NCI-H524 (cell line): ENCODE measurements around the gene MYCT1.
"Not testable (repeated sequence)": the region's sequence is repeated elsewhere in the genome, so short reads cannot be mapped to it uniquely, and the experiment has no call there.

Experiments
- DNase-seq, 2 experiments: peaks; one replicate each; lab custom pipeline; 2025; lab: John Stamatoyannopoulos, UW

The MYCT1 gene, protein sequence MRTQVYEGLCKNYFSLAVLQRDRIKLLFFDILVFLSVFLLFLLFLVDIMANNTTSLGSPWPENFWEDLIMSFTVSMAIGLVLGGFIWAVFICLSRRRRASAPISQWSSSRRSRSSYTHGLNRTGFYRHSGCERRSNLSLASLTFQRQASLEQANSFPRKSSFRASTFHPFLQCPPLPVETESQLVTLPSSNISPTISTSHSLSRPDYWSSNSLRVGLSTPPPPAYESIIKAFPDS

GRCh38 chr6:152697634-152698033, at the start of gene MYCT1:
TSS of gene MYCT1 (plus strand) at chr6:152697897. CDS start at chr6:152697903, 6 bp downstream.
- DNase-seq = no peak

GRCh38 chr6:152648105-152648504, 49.6 kb upstream of the MYCT1 start:
- no peak for DNase-seq

- DNase-seq = no peak
These were observed 45.7 kb upstream of the MYCT1 start for GRCh38 chr6:152651986-152652385.

DNA sequence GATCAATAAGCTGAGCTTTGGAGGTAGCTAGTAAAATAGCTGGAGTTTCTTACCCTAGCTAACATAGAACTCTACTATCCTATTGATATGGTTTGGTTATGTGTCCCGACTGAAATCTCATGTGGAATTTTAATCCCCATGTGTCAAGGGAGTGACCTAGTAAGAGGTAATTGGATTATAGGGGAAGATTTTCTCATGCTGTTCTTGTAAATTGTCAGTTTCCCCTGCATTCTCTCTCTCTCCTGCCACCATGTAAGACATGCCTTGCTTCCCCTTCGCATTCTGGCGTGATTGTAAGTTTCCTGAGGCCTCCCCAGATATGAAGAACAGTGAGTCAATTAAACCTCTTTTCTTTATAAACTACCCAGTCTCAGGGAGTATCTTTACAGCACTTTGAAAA, 35.9 kb upstream of the MYCT1 start:
- peak in 1 of 2 experiments; percentile 66 for DNase-seq

GRCh38 chr6:152669895-152670294, 27.8 kb upstream of the MYCT1 start:
- peak in 1 of 2 experiments; percentile 48 for DNase-seq

- DNase-seq = no peak
These were observed 26.5 kb upstream of the MYCT1 start for GRCh38 chr6:152671171-152671570.

GRCh38 chr6:152673236-152673635, 24.5 kb upstream of the MYCT1 start:
- no peak for DNase-seq

DNA sequence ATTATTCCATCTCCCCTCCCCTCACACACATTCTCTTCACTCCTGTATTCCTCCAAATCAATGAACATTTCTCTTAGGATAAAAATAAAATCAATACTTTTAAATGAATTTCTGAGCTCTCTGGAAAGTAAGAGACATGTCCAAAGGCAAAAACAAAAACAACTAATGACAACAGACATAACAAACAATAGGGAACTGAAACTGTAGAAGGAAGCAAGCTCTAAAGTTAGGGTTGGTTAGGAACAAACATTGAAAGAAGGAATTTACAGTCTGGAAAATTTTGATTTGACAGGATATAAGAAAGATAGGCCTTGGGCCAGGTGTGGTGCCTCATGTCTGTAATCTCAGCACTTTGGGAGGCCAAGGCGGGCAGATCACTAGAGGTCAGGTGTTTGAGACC, 17.5 kb upstream of the MYCT1 start:
- no peak for DNase-seq

GRCh38 chr6:152680879-152681517, 16.7 kb upstream of the MYCT1 start:
- no peak for DNase-seq

GRCh38 chr6:152682141-152682540, 15.6 kb upstream of the MYCT1 start:
- no peak for DNase-seq

- DNase-seq = not testable (repeated sequence)
These were observed 14.8 kb upstream of the MYCT1 start for GRCh38 chr6:152682935-152683334.

DNA sequence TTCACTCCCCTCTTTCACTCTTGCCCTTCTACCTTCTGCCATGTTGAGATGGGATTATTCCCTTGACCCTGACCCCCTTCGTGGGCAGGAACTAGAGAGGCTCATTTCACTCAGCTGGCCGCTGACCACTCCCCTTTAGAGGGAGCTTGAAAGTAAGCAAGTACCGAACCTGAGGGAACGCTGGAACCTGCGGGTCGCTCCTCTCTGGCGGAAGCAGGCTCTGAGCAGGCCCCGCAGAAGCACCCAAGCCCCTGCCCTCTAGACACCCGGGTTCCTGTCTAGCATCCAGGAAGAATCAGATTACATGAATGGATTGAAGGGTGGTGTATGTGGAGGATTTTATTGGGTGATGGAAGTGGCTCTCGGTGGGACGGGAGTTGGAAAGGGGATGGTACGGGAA, 11.9 kb upstream of the MYCT1 start:
- DNase-seq = no peak

GRCh38 chr6:152695372-152696045, 2.2 kb upstream of the MYCT1 start:
- no peak for DNase-seq

DNA sequence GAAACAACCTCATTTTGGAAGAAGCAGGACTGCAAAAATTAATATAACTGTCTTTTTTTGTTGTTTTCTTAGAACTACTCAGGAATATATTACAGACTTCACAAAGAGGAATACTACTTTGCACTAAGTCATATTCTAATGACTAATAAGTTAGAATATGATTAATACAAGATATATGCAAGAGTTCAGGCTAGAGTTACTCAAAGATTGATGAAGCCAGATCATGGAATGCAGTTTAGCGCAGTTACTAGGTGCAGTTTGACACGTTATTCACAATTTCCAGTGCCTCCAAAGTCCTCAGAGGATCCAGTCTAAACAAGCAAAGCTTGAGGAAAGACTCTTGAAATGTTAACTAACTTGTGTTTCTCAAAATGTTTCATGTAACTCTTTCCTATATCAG, 1.2 kb upstream of the MYCT1 start:
- DNase-seq = no peak

GRCh38 chr6:152698692-152699091, 995 bp downstream of the MYCT1 start:
- DNase-seq = no peak

- DNase-seq = no peak
These were observed 2.7 kb downstream of the MYCT1 start for GRCh38 chr6:152700427-152700826.

GRCh38 chr6:152701081-152701862, 3.6 kb downstream of the MYCT1 start:
- DNase-seq = peak; percentile 32 to 72

DNA sequence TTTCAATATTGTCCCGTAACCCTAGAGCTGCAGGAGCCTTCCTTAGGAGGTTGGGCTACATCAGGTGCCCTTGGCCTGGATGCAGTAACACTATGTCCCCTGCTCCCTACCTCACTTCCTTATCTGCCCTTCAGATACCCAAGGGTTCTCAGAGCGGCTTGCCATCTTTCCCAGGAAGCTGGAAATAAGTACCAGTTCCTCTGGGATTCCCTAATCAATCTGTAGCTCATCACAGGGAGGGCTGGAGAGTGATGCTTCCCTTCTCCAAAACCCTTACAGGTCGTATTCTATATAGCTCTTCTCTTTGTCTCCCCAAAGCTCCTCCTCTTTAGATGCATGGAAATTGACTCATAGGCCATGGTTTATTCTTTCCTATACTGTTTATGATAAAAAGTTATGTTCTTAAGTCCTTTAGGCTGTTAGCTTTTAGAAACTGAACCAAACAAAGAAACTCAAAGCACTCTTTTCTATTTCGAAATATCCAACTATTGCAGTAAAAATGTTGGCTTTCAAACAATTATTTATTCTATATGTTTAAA, 4.2 kb downstream of the MYCT1 start:
- no peak for DNase-seq

DNA sequence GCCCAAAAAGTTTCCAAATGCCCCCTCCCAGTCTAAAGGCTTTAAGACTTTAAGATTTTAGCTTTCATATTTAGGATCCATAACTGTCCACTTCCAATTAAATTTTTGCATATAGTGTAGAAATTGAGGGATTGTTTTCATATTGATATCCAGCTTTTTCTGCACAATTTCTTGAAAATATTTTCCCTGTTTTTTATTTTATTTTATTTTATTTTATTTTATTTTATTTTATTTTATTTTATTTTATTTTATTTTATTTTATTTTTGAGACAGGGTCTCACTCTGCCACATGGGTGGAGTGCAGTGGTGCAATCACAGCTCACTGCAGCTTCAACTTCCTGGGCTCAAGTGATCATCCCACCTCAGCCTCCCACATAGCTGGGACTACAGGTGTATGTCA, 6.1 kb downstream of the MYCT1 start:
- not testable (repeated sequence) for DNase-seq

DNA sequence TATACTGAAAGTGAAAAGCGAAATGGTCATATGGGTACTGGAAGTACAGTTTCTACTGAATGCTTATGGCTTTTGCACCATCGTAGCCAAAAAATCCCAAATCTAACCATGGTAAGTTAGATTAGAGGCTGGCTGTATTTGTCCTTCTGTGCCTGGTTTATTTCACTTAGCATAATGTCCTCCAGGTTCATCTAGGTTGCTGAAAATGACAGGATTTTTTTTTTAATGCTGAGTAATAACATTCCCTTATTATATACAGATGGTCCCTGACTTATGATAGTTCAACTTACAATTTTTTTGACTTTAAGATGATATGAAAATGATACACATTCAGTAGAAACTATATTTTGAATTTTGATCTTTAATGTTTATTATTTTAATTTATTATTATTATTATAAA, 7.6 kb downstream of the MYCT1 start:
- no peak for DNase-seq

GRCh38 chr6:152716322-152716721, 18.6 kb downstream of the MYCT1 start:
- DNase-seq = no peak

- no peak for DNase-seq
These were observed 23.3 kb downstream of the MYCT1 start for GRCh38 chr6:152720974-152721373.
